GM21528 (cell line): ENCODE results near the gene CDH9.
"Not testable (repeated sequence)": the region's sequence is repeated elsewhere in the genome, so short reads cannot be mapped to it uniquely, and the experiment has no call there.

Experiments used
- ATAC-seq: cut with Tn5 transposase; IDR thresholded peaks from one replicate; pipeline ENCODE4 v1.9.1; 2021; ENCODE audit warnings: mild to moderate bottlenecking, moderate library complexity; ENCODE audit not compliant: unreplicated experiment, low FRiP score

CDH9 gene

DNA sequence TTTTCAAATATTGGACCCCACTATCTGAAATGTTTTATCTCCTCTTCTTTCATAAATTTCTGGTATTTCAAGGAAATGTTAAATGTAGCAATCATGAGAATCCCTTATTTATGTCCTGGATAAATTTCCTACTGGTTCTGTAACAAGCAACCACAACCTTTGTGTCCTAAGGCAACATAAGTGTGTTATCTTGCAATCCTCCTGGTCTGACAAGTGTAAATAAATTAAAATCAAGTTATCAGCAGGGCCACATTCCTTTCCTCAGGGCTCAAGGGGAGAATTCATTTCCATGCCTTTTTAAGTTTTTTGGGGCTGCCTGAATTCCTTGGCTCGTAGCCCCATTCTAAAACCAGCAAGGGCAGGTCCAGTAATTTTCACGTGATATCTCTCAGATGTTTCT, 83.2 kb downstream of the CDH9 start:
- no peak for ATAC-seq

DNA sequence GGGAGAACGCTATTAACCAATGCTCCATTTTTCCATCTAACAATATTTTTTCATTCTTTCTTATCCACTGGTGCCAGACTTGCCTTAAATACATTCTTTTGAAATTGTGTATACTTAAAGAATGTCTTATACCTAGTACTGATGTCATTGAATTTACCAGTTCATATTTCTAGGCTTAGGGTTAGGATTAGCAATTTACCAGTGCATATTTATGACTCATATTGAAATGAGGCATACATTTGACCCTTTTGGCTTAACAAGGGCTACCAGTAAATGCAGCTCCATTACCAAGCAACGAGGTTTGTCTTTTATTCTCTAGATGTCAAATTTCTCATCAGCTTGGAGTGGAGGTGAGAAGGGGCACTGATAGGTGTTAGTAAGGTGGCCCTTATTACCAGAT, 89.5 kb downstream of the CDH9 start:
- no peak for ATAC-seq

DNA sequence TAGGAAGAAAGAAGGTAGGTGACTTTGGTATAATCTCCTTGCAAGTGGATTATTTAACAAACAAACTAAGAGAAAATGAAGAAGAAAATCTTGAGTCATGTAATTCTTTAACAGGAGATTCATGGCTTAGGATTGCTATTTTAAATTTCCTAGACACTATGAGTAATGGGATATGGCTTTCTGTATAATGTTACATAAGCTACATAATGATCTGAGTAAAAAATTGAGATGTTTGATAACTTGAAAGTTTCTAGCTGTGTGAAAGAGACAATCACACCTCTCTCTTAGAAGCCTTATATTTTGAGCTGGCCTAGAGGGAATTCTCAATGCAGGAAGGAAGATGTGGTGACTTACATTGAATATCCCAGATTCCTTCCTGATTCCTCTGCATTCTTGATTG, 92.5 kb downstream of the CDH9 start:
- ATAC-seq: no peak

DNA sequence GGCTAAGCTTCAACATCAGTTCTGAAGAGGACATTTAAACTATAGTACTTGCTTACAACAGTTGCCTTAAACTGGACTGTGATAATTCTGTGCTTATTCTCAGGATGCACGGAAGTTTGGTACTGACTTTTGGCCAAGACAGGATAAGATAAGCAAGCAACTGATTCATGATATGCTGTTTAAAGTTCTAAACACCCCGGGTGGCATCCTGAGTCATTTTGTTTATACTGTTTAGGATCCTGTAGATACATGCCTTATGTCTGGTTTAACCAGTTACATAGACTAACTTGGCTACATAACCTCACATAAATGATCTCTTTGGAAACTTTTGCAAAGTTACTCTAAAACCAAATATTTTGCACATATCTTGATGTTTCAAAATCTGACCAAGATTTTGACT, 95.9 kb downstream of the CDH9 start:
- ATAC-seq: no peak

DNA sequence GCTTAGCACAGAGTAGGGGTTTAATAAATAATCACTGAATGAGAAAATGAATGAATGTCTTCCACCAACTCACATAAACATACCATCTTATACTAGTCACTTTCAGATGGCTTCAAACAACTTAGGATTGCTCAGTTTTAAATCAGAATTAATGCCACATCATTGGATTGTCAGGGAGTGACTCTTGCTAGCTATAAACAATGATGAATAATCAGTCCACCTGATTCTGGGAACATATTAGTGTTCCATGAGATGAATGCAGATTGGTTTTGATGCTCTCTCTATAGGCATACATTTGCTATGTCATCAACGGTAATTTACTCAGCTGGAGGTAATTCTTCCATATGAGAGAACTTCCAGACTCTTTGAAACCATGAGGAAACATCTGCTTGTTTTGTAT, 97.4 kb downstream of the CDH9 start:
- no peak for ATAC-seq

DNA sequence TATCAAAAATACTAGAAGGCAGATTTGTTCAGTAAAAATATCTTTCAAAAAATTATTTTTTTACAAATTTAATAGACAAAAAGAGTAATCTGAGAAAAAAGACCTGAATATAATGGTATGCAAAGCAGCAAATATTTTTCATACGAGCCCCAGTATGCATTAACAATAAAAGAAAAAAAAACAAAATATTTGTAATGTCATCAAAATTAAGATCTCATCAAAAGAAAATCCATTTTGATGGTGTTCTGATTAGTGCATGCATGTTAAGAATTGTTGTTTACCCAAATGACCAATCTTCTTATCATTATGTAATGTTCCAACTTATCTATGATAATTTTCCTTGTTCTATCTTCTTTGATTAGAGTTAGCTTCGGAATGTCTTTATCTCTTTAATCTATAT, 106.1 kb downstream of the CDH9 start:
- no peak for ATAC-seq

DNA sequence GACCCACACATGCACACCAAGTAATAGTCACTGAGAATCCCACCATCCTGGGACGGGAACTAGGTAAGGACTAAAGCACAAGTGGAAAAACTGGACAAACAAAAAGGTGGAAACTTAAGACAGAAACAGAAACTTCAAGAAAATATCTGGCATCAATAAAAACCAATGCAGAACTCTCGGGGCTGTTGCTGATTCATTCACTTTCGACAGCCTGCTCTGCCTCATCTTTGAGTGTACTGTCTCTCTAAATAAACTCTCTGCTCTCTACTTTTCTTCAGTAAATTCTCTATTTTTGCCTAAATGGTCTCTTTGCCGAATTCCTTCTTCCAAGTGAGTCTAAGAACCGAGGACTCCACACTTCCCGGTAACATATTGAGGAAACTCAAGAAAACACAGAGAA, 116.9 kb downstream of the CDH9 start:
- ATAC-seq: no peak

DNA sequence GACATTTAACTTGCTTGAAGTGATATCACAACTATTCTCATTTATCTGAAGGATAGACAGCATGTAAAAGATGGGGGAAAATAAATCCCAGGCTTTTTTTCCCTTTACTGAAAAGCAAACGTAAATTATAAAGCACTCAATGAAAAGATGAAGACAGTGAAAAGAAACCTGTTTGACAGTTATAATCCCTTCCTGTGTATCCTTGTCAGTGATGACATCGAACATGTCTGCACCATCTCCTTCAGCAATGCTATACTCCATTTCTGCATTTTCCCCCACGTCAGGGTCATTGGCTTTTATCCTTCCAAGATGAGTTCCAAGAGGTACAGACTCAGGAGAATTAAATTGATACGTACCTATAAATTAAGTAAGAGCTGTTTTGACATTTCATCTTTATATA, 134.9 kb downstream of the CDH9 start:
- ATAC-seq: no peak

DNA sequence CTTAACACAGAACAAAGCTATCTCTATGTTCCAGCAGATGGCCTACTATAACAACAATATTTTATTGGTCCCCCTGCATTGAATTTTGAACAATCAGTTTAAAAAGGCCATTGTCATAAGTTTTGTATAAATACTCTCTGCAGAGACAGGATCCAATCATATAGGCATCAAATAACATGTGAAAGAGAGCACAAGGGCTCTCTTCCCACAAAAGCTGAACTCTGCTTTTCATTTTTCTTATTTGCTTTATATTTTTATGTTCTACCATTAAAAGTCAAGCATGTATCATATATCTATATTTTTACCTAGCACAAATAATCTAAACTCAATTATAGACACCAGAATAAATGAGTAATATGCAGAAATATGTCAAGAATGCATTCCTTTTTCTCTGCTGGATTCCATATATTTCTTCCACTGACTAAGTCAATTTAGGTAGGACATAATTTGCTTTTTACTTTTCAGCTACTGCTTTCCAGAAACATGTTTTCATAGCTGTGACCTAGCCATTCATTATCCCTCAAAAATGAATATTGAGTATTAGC, 143.6 kb downstream of the CDH9 start:
- ATAC-seq: no peak

DNA sequence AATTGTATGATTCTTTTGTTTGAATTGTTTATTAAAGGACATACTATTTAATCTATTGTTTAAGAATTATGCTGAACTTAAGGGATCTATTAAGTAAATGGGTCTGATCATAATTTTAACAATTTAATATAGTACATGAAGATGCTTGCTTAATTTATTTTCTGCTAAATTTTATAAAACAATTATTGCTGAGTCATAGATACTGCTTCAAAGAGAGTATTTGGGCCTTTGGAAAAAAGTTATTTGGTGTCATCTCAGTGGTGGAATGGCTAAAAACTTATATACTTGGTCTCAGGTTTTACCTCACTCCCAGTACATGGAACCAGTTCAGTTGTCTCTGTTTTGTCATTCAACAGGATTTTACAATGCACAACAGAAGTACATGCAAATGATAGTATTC, 145.3 kb downstream of the CDH9 start:
- no peak for ATAC-seq

DNA sequence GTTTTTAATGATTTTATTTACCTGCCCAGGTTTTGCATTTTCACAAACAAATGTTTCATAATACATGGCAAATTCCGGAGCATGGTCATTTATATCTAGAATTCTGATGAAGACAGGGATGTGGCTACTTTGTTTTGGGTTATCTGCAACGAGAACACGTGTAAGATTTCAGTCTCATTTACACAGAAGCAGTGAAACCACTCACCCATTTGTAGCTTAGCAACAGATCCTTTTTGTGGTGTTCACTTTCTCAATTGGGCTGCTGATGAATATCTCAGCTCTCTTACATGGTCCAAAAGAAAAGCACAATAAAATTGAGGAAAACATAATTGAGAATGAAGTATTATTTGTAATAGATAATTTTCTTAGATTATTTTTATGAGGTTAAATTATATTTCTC, 148.6 kb downstream of the CDH9 start:
- ATAC-seq: no peak

DNA sequence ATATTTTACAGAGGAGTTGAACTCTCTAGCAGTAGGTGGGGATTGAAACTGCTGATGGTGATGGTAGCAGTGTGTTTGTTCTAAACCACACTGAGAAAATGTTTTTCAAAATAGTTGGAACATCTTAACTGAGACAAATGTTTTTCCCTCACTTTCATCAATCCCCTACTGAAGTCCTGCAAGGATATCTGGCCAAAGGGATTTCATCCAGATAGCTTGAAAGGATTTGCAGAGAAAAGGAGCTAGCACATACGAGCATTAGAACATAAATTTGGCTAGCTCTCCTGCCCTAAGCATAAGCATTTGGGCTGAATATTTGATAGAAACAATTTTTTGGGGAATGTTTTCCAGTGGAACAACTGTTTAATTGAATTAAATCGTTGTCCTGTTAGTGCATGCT, 153.9 kb downstream of the CDH9 start:
- ATAC-seq: no peak

DNA sequence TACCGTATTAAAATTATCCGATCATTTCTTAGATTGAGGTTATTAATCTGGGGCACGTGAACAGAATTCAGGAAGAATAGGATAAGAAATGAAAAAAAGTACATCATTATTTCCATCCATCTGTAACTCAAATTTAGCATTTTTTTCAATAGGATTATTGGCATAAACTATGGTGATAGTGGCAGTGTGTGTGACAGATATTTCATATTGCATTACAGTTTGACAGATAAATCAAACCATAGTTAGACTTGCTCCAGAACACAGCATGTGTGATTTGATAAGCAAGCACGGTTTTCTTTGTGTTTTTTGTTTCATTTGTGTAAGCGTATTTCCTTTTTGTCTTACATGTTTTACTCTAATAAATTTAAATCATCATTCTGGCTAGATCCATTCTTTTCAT, 155.0 kb downstream of the CDH9 start:
- no peak for ATAC-seq

DNA sequence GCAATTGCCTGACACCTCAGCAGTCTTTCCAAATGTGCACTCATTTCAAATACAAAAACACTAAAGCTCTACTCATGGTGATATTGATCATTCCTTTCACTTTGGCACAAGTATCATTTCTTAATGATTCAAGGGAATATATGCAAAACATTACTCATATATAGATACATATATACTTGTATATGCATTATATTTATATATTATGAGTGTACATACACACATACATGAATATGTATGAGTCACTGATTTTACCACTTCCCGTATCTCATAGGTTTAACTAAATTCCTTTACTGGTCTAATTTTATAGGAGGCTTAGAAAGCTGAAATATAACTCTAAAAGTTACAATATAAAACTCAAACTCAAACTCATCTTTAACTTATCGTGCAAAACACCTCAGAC, 156.5 kb downstream of the CDH9 start:
- ATAC-seq: no peak

DNA sequence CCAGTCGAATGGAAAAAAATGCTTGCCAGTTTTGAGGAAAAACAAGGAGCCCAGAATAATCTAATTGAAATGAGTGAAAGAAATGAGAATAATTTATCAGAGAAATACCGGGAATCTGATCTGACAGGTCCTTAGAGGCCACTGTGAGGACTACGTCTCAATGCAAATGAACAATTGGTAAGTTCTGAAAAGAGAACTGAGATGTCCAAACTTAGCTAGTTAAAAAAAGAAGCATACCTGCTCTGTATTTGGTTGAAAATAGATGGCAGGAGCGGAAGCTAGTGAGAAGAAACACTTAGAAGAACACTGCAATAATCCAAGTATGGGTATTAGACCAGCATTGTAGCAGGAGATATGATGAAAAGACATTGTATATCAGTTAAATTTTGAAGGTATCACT, 161.2 kb downstream of the CDH9 start:
- no peak for ATAC-seq

DNA sequence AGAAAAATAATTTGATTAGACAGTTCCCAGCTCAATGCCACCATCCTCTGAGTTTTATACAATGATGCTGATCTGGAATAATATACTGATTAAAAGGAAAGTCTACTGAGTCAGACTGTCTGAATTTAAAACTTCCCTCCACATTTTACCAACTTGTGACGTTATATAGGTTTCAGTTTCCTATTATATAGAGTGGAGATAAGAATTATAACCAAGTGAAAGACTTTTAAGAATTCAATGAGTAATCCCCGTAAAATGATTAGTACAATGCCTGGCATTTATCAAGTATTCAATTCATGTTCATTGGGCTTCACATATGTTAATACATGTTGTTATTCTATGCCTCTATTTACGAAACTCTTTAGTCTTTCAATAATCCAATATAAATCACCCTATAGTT, 166.0 kb downstream of the CDH9 start:
- ATAC-seq: no peak

DNA sequence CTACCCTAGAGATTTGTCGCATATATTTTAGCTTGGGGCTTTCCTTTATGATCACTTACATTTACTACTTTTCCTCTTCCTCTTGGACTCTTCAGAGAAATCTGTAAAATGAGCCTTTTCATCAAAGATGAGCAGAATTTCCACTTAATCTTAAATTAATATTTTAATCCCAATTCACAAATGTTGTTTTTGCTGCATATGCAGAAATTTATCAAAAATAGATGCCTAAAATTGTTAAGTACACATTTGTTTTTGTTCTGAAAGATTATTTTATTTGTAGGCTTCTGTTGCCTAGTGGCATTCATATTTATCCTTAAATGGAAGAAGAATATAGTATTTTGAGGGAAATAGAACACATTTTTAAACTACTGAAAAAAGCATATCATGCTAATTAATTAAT, 168.6 kb downstream of the CDH9 start:
- ATAC-seq: no peak

DNA sequence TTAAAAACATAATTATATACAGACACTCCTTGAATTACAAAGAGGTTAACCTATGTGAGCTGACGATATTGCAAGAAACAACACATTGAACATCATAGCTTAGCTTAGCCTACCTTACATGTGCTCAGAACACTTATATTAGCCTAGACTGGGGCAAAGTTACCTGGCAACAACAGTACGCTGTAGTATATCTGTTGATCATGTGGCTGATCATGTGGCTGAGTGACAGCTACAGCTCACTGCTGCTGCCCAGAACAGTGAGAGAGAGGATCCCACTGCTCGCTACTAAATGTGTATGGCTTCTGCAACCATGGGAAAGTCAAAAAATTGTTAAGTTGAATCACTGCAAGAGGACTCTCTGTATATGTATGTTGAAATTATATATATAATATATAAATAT, 169.9 kb downstream of the CDH9 start:
- ATAC-seq: no peak

DNA sequence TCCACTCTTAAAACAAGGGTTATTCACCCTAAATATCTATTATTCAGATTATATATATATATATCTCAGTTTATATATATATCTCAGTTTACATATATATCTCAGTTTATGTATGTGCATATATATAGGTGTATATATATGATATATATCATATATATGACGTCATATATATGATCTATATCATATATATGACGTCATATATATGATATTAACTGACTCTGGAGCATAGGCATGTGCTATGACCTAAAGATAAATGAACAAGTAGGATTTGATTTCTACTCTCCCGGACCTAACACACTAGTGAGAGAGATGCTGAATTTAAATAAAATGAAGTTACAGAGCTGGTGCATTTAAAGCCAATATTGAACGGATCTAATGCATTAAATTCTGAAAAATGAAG, 174.3 kb downstream of the CDH9 start:
- no peak for ATAC-seq

DNA sequence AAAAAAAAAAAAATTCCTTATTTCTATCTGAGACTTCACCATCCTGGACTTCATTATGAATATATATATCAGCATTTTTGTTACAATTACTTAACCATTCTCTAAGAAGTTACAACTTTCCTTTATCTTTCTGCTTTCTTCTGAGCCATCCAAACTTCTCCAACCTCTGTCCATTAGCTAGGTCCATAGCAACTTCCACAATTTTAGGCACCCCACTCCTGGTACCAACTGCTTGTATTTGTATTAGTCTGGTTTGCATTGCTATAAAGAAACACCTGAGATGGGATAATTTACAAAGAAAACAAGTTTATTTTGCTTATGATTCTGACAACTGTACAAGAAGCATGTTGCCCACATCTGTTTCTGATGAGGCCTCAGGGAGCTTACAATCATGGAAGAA, 182.1 kb downstream of the CDH9 start:
- ATAC-seq: no peak

DNA sequence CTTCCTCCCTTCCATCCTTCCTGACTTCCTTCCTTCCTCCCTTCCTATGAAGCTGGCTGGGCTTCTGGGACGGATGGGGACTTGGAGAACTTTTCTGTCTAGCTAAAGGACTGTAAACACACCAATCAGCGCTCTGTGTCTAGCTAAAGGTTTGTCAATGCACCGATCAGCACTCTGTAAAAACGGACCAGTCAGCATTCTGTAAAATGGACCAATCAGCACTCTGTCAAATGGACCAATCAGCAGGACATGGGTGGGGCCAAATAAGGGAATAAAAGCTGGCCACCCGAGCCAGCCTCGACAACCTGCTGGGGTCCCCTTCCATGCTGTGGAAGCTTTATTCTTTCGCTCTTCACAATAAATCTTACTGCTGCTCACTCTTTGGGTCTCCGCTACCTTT, 185.9 kb downstream of the CDH9 start:
- not testable (repeated sequence) for ATAC-seq

DNA sequence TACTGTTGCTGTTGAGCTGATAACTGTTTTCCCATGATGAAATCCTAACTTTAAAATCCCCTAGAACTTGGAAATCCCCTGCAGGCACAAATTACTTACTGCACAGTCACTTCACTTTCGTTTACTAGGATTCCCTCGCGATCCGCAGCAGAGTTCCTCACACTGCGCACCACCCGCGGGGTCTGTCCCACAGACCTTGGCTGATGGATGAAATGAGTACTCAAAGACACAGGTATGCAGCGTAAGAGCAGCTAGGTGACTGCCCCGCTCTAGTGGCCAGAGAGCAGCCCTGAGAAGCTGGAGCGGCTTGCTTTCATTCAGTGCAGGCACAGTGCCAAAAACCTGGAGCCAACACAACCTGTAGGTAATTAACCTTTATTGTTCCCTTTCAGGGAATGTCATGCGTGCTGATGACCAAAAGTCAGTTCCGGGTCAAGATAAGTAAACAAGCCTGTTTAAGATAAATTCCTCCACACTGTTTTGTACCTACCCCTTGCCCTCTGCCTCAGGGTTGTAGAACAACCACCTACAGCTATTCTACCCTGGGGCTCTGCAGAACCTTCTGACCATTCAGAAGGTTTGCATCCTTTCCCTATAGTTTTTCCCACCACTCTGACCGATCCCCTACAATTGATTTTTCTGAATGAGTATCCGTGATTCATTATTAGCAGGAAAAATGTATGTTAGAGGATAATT, 191.2 kb downstream of the CDH9 start:
- no peak for ATAC-seq

DNA sequence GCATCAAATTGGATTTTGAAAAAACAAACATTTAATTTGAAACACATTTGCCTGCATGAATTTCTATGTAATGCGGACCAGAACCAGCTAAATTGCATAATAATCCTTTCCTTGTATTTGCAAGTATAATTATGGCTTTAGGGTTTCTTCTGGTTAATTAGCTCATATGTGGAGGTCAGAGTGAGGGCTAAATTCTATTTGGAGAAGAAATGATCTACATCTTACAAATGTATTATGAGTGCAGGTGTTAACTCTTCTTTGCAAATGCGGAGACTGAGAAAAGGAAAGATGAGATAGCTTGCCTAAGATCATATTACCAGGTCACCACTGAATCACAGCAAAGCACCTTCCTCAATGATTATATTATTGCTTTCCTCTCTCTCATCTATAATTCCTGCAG, 194.7 kb downstream of the CDH9 start:
- ATAC-seq: no peak
